Nephron (organoid): ENCODE data around the gene IQGAP2.

Experiments
- H3K27ac Mint-ChIP-seq, 3 experiments: 2 replicates each; pipeline ENCODE4 v1.8.0; 2020; ENCODE audit warnings: mixed read lengths in 3 of 3, mild to moderate bottlenecking in 2 of 3, moderate library complexity in 1 of 3
- H3K27me3 Mint-ChIP-seq: 2 replicates; pipeline ENCODE4 v1.8.0; 2021; ENCODE audit warnings: low read depth, mild to moderate bottlenecking, moderate library complexity, mixed read lengths
- H3K36me3 Mint-ChIP-seq: 2 replicates; pipeline ENCODE4 v1.8.0; 2020; ENCODE audit warnings: low read depth, mixed read lengths
- H3K4me1 Mint-ChIP-seq: 2 replicates; pipeline ENCODE4 v1.8.0; 2020; ENCODE audit warnings: mixed read lengths
- H3K4me3 Mint-ChIP-seq, 3 experiments: 2 replicates each; pipeline ENCODE4 v1.8.0; 2020; ENCODE audit warnings: mild to moderate bottlenecking in 3 of 3, mixed read lengths in 3 of 3, moderate library complexity in 2 of 3
- H3K9me3 Mint-ChIP-seq: 2 replicates; pipeline ENCODE4 v1.8.0; 2020; ENCODE audit warnings: mixed read lengths
- TF ChIP-seq, protein P1 (sequence below), 3 experiments: fragments of 200-600 bp; sonication (generic); IDR thresholded peaks; one replicate each; pipeline ENCODE4 v1.5.0; 2021; ENCODE audit warnings: antibody characterized with exemption in 3 of 3; ENCODE audit not compliant: unreplicated experiment in 3 of 3

IQGAP2 gene

GRCh38 chr5:76535577-76535976 lies 132.5 kb downstream of the IQGAP2 start:
- Mint-ChIP-seq H3K4me3 (no peak overlapping the region), H3K9me3 (no peaks in the 10 kb centered on the region), H3K27ac (no peak overlapping the region), H3K4me1 (no peaks in the 10 kb centered on the region), H3K27me3 (no peaks in the 10 kb centered on the region), H3K36me3 (no peaks in the 10 kb centered on the region)
- TF ChIP-seq, protein P1, sequence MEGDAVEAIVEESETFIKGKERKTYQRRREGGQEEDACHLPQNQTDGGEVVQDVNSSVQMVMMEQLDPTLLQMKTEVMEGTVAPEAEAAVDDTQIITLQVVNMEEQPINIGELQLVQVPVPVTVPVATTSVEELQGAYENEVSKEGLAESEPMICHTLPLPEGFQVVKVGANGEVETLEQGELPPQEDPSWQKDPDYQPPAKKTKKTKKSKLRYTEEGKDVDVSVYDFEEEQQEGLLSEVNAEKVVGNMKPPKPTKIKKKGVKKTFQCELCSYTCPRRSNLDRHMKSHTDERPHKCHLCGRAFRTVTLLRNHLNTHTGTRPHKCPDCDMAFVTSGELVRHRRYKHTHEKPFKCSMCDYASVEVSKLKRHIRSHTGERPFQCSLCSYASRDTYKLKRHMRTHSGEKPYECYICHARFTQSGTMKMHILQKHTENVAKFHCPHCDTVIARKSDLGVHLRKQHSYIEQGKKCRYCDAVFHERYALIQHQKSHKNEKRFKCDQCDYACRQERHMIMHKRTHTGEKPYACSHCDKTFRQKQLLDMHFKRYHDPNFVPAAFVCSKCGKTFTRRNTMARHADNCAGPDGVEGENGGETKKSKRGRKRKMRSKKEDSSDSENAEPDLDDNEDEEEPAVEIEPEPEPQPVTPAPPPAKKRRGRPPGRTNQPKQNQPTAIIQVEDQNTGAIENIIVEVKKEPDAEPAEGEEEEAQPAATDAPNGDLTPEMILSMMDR (IDR thresholded peaks at IDR 0.05; ENCODE audit: unreplicated experiment in 3 of 3): no peak

DNA sequence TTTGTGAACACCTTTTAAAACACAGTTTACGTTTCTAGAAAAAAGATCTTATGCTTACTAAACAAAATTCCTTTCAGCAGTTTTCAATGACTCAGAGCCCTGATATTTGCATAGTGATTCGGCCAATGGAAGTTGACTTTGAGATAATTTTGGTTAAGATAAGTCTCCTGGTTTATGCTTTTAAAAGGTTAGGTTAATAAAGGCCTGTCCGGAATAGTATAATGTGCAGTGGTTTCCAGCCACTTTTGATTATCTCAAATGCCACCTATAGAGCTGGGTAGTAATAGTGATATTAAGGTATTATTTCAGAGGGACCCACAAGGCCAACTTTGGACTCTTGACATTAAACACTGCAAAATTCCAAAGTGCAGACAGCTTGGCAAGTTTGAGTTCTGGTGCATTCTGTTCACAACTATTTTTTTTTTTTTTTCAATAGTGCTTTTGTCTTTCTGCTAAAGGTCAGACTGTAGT lies 134.0 kb downstream of the IQGAP2 start:
- H3K9me3 Mint-ChIP-seq: no peaks in the 10 kb centered on the region
- H3K36me3 Mint-ChIP-seq: no peaks in the 10 kb centered on the region
- H3K4me3 Mint-ChIP-seq: no peak overlapping the region
- H3K27me3 Mint-ChIP-seq: no peaks in the 10 kb centered on the region
- no peaks in the 10 kb centered on the region for H3K4me1 Mint-ChIP-seq
- TF ChIP-seq, protein P1 (IDR thresholded peaks at IDR 0.05; ENCODE audit: unreplicated experiment in 3 of 3): no peak
- H3K27ac Mint-ChIP-seq: no peak overlapping the region

- Mint-ChIP-seq H3K27me3 (no peaks in the 10 kb centered on the region), H3K36me3 (no peaks in the 10 kb centered on the region), H3K4me3 (no peak overlapping the region), H3K27ac (peak overlapping the region in 2 of 3 experiments; percentile 25 to 32), H3K4me1 (peaks cover 29% of the 10 kb centered on the region), H3K9me3 (no peaks in the 10 kb centered on the region)
- TF ChIP-seq, protein P1 (IDR thresholded peaks at IDR 0.05; ENCODE audit: unreplicated experiment in 3 of 3): no peak
These were observed 139.2 kb downstream of the IQGAP2 start for GRCh38 chr5:76542241-76542640.

DNA sequence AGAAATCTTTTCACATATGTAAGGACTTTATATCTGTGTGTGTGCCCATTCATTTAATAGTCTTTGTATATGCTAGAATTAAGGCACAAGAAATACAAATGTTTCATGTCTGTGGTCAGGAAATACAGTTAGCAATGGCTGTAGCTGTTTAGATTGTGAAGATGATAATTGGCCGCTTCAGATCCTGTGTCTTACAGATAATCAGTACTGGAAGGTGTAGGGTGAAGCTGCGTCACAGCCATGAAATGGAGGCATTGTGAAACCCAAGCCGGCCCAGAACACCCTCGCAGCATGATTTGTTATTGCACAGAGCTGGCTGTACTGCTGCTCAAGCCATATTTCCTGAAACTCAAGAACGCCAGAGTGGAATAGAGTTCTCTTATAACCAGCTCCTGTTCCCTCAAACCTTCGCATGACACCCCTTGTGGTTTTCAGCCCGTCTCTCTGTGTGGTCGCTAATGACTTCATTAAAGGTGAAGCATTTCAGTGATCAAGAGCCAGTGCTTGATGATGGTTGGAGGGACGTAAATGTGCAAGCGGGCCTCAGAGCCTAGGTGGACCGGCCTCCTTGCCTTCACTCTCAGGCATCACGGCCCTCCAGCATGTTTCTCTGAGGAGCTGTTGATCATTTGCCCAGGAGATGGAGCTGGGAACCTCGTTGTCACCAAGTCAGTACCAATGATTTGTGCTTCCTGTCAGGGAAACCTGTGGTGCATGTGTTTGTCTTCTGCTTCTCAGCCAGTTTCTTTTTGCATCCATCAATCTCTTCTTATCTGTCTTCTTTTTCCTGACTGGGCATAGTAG lies 140.0 kb downstream of the IQGAP2 start:
- Mint-ChIP-seq H3K4me1 (peaks cover 37% of the 10 kb centered on the region), H3K4me3 (no peak overlapping the region), H3K36me3 (no peaks in the 10 kb centered on the region), H3K9me3 (no peaks in the 10 kb centered on the region), H3K27me3 (no peaks in the 10 kb centered on the region), H3K27ac (peak overlapping the region; percentile 25 to 32 (median 25))
- TF ChIP-seq, protein P1 (IDR thresholded peaks at IDR 0.05; ENCODE audit: unreplicated experiment in 3 of 3): no peak

DNA sequence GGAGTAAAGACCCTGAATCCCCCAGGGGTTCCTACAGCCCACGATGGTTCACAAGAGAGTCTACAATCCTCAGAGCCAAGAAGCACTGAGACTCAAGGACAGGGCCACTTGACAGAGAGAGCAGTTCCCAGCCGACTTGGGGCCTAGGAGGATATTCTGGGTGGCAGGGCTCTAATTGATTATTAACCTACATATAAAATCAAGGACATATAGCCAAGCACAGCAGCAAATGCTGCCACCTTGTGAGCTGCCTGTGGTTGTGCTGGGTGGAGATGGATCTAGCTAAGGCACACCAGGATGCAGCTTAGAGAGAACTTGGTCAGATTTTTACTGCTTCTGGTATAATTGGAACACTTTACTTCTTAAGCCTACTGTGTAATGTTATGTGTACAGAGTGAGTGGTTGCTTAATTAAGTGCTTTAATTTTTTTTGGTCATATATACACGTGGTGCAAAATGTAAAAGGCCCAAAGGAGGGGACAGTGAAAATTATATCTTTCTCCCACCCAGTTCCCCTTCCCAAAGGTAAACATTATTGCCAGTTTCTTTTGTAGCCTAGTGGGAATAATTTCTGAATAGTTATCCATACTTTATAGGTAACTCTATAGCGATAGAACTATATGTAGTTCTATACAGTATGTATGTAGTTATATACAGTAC lies 141.3 kb downstream of the IQGAP2 start:
- H3K36me3 Mint-ChIP-seq: no peaks in the 10 kb centered on the region
- H3K9me3 Mint-ChIP-seq: peaks cover 3% of the 10 kb centered on the region
- peak overlapping the region in 2 of 3 experiments; percentile 32 to 65 for H3K27ac Mint-ChIP-seq
- H3K4me3 Mint-ChIP-seq: no peak overlapping the region
- H3K4me1 Mint-ChIP-seq: peaks cover 41% of the 10 kb centered on the region
- TF ChIP-seq, protein P1 (IDR thresholded peaks at IDR 0.05; ENCODE audit: unreplicated experiment in 3 of 3): peak; percentile 68 to 77 (median 75)
- no peaks in the 10 kb centered on the region for H3K27me3 Mint-ChIP-seq
